ENCODE measurements around the gene NECTIN3.

DNA sequence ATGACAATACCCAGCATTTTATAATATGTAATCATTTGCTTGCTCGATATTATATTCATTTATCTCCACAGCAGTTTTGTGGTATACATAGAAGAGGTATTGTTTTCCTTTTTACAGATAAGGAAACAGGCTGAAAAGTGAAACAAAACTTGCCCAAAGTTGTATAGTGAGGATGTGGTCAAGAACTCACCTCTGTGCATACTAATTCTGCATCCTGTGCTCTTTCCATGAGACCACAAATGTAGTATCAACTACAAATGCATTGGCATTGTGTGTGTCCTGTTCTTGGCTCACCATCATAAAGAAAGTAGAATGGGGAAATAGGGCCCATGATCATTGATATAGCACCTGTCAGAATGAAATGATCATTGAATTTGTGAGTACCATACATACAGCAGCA, 167.3 kb downstream of the NECTIN3 start:
- TF ChIP-seq, protein P1, sequence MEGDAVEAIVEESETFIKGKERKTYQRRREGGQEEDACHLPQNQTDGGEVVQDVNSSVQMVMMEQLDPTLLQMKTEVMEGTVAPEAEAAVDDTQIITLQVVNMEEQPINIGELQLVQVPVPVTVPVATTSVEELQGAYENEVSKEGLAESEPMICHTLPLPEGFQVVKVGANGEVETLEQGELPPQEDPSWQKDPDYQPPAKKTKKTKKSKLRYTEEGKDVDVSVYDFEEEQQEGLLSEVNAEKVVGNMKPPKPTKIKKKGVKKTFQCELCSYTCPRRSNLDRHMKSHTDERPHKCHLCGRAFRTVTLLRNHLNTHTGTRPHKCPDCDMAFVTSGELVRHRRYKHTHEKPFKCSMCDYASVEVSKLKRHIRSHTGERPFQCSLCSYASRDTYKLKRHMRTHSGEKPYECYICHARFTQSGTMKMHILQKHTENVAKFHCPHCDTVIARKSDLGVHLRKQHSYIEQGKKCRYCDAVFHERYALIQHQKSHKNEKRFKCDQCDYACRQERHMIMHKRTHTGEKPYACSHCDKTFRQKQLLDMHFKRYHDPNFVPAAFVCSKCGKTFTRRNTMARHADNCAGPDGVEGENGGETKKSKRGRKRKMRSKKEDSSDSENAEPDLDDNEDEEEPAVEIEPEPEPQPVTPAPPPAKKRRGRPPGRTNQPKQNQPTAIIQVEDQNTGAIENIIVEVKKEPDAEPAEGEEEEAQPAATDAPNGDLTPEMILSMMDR (IDR thresholded peaks at IDR 0.05) = no peak
- TF ChIP-seq EZH2 (IDR thresholded peaks at IDR 0.05; ENCODE audit: borderline replicate concordance, insufficient read depth, low read depth, low read length, poor library complexity, severe bottlenecking) = no peak
